ENCODE results near the gene FUZ.

Gene FUZ

GRCh38 chr19:49812997-49813861 is at the start of gene FUZ:
Gene FUZ (minus strand): TSS chr19:49813292. CDS start chr19:49813106, 186 bp downstream.
- peak; percentile 95 to 99 (median 98) for DNase-seq
- intact Hi-C loops (cut with DNase I), result loop anchor here (5.0 kb wide), 1 partner anchor 46 kb away; the partner anchor contains the start of gene AP2A1

- DNase-seq, result no peak
- intact Hi-C loops (cut with DNase I), result no loop called here
Measured at GRCh38 chr19:49862391-49863253, 49.5 kb upstream of the FUZ start.

GRCh38 chr19:49861541-49862378 is 48.7 kb upstream of the FUZ start:
- intact Hi-C loops (cut with DNase I), result no loop called here
- DNase-seq, result no peak

- DNase-seq, result peak in 8 of 42 donors; percentile 23 to 55 (median 46)
Measured at GRCh38 chr19:49861107-49861506, 48.0 kb upstream of the FUZ start.

GRCh38 chr19:49860336-49861102 is 47.4 kb upstream of the FUZ start:
- intact Hi-C loops (cut with DNase I), result no loop called here
- DNase-seq, result no peak

More at GRCh38 chr19:49861107-49861506, 48.0 kb upstream of the FUZ start:
- intact Hi-C loops (cut with DNase I), result no loop called here

GRCh38 chr19:49859682-49860335 is 46.7 kb upstream of the FUZ start:
- DNase-seq, result peak in 1 of 42 donors; percentile 1
- intact Hi-C loops (cut with DNase I), result no loop called here

GRCh38 chr19:49858088-49858985 is 45.2 kb upstream of the FUZ start:
- peak in 32 of 42 donors; percentile 21 to 76 (median 58) for DNase-seq

GRCh38 chr19:49857838-49858087 is 44.7 kb upstream of the FUZ start:
- DNase-seq, result no peak

More at GRCh38 chr19:49858088-49858985, 45.2 kb upstream of the FUZ start:
- intact Hi-C loops (cut with DNase I), result no loop called here

GRCh38 chr19:49857061-49857837 is 44.2 kb upstream of the FUZ start:
- no peak for DNase-seq
- intact Hi-C loops (cut with DNase I), result no loop called here

More at GRCh38 chr19:49857838-49858087, 44.7 kb upstream of the FUZ start:
- intact Hi-C loops (cut with DNase I), result no loop called here

- DNase-seq, result no peak
- intact Hi-C loops (cut with DNase I), result no loop called here
Measured at GRCh38 chr19:49856574-49857021, 43.5 kb upstream of the FUZ start.

GRCh38 chr19:49855676-49856573 is 42.8 kb upstream of the FUZ start:
- intact Hi-C loops (cut with DNase I), result no loop called here

GRCh38 chr19:49855277-49855675 is 42.2 kb upstream of the FUZ start:
- intact Hi-C loops (cut with DNase I), result no loop called here
- DNase-seq, result no peak

More at GRCh38 chr19:49855676-49856573, 42.8 kb upstream of the FUZ start:
- no peak for DNase-seq

- no peak for DNase-seq
- intact Hi-C loops (cut with DNase I), result loop anchor here (5.0 kb wide), 1 partner anchor 37 kb away; the partner anchor contains the start of gene MED25
Measured at GRCh38 chr19:49854378-49855263, 41.5 kb upstream of the FUZ start.

- intact Hi-C loops (cut with DNase I), result loop anchor here (5.0 kb wide), 1 partner anchor 37 kb away; the partner anchor contains the start of gene MED25
Measured at GRCh38 chr19:49853852-49854377, 40.8 kb upstream of the FUZ start.

More at GRCh38 chr19:49853852-49854377, 40.8 kb upstream of the FUZ start:
- DNase-seq, result no peak

Measured in head of caudate nucleus (tissue), 42 donors.